ENCODE data around the gene SMDT1. TPM values are rescaled to one million over a fixed set of nuclear protein-coding genes. Genes with fewer than 3 reads are reported as not detected.

SMDT1 gene
- total and polyA plus RNA-seq, 10 donors: 13.6 to 171 (median 77.3) TPM

DNA sequence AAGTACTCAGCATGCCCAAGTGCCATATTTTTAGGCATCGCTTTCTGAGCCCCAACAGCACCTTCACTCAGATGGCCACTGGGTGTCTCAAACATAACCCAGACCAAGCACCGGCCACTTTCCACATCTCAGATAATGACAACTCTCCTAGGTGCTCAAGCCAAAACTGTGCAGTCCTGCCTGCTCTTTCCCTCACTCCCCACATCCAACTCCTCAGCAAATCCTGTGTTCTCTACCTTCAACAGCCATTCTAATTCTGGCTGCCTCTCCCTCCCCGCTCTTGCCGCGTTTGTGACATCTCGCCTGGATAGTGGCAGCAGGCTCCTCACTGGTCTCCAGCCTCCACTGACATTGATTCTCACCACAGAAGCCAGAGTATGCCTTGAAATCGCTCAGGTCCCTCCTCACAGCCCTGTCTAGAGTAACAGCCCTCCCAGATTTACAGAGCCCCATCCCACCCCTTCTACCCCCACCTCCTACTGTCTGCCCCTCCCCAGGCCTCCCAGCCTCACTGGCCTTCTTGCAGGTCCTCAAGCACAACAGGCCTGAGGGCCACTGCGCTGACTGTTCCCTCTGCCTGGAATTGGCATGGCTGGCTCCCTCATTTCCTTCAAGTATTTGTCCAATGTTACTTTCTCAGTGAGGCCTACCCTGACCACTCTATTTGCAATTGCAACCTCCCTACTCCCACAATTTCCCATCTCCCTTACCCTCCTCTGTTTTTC is 6.7 kb upstream of the SMDT1 start:
- peak; percentile 71 for DNase-seq
- TF ChIP-seq POLR2A (IDR thresholded peaks at IDR 0.05): no peak
- Histone ChIP-seq H3K27ac (peak overlapping the region in 1 of 8 donors; percentile 92), H3K36me3 (peaks cover 0 to 25% (median 6%) of the 10 kb centered on the region in 6 donors), H3K4me3 (no peak overlapping the region), H3K9me3 (no peaks in the 10 kb centered on the region), H3K27me3 (replicated peaks in 1 of 7) (no peaks in the 10 kb centered on the region), H3K4me1 (peaks cover 21 to 83% (median 53%) of the 10 kb centered on the region in 6 donors)
- WGBS, 5 donors: 83 to 97% (median 88%) methylated on average over 8 of the region's 8 CpGs
- intact Hi-C loops (cut with DNase I; ENCODE audit: low total_unique reads): no loop called here

DNA sequence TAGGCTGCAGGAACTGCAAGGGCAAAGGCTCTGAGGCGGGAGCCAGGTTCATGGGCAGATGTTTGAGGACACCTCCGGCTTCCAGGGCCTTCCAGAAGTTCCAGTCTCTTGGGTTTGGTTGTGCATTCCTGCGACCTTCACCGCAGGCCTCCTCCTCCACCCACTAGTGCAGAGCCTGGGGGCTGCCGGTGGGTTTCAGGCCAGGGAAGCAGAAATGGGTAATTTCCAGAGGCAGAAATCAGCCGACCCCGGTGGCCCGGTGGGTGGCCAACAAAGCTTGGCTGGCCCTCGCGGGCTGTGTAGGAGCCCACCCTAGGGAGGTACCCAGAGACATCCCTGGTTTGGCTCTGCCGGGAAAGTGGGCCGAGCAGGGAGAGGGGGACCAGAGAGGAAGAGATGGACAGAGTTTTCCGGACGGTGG is 5.9 kb upstream of the SMDT1 start:
- H3K4me1 ChIP-seq: peaks cover 23 to 85% (median 61%) of the 10 kb centered on the region in 6 donors
- intact Hi-C loops (cut with DNase I; ENCODE audit: low total_unique reads): no loop called here
- 51 to 79% (median 66%) methylated on average over 6 to 14 of the region's 14 CpGs for WGBS, 5 donors

GRCh38 chr22:42074132-42074811 is 5.2 kb upstream of the SMDT1 start, which contains the start of gene PHETA2:
PHETA2 (plus strand) TSS chr22:42074248; CDS start chr22:42077294, 3,046 bp downstream.
- no peaks in the 10 kb centered on the region for H3K27me3 ChIP-seq (replicated peaks in 1 of 7)
- DNase-seq: peak; percentile 87
- peak within 1 kb of the TSS; percentile 34 to 70 (median 48) for H3K4me3 ChIP-seq
- WGBS, 5 donors: 1 to 2% (median 1%) methylated on average over 47 to 55 of the region's 55 CpGs
- peak within 1 kb of the TSS; percentile 38 to 92 (median 86) for H3K27ac ChIP-seq
- intact Hi-C loops (cut with DNase I; ENCODE audit: low total_unique reads): no loop called here
- no peaks in the 10 kb centered on the region for H3K9me3 ChIP-seq
- TF ChIP-seq POLR2A (IDR thresholded peaks at IDR 0.05) (no peak), POLR2AphosphoS5 (IDR thresholded peaks at IDR 0.05) (peak; percentile 22 to 73 (median 54))
- TF ChIP-seq, protein P1, sequence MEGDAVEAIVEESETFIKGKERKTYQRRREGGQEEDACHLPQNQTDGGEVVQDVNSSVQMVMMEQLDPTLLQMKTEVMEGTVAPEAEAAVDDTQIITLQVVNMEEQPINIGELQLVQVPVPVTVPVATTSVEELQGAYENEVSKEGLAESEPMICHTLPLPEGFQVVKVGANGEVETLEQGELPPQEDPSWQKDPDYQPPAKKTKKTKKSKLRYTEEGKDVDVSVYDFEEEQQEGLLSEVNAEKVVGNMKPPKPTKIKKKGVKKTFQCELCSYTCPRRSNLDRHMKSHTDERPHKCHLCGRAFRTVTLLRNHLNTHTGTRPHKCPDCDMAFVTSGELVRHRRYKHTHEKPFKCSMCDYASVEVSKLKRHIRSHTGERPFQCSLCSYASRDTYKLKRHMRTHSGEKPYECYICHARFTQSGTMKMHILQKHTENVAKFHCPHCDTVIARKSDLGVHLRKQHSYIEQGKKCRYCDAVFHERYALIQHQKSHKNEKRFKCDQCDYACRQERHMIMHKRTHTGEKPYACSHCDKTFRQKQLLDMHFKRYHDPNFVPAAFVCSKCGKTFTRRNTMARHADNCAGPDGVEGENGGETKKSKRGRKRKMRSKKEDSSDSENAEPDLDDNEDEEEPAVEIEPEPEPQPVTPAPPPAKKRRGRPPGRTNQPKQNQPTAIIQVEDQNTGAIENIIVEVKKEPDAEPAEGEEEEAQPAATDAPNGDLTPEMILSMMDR (IDR thresholded peaks at IDR 0.05 in 8 of 11, conservative IDR thresholded peaks at IDR 0.05 in 3 of 11): peak; percentile 19 to 72 (median 45)
- H3K36me3 ChIP-seq: peaks cover 0 to 22% (median 0%) of the 10 kb centered on the region in 6 donors
- peaks cover 26 to 85% (median 63%) of the 10 kb centered on the region in 6 donors for H3K4me1 ChIP-seq

More for the DNA sequence above, 5.9 kb upstream of the SMDT1 start:
- Histone ChIP-seq H3K27me3 (replicated peaks in 1 of 7) (no peaks in the 10 kb centered on the region), H3K27ac (peak overlapping the region in 7 of 8 donors; percentile 71 to 92 (median 87)), H3K36me3 (peaks cover 0 to 22% (median 0%) of the 10 kb centered on the region in 6 donors), H3K4me3 (peak overlapping the region in 7 of 8 donors; percentile 44 to 70 (median 49)), H3K9me3 (no peaks in the 10 kb centered on the region)
- peak; percentile 78 for DNase-seq
- TF ChIP-seq POLR2A (IDR thresholded peaks at IDR 0.05): no peak
- TF ChIP-seq, protein P1 (IDR thresholded peaks at IDR 0.05 in 8 of 11, conservative IDR thresholded peaks at IDR 0.05 in 3 of 11): no peak
- TF ChIP-seq POLR2AphosphoS5 (IDR thresholded peaks at IDR 0.05): no peak

DNA sequence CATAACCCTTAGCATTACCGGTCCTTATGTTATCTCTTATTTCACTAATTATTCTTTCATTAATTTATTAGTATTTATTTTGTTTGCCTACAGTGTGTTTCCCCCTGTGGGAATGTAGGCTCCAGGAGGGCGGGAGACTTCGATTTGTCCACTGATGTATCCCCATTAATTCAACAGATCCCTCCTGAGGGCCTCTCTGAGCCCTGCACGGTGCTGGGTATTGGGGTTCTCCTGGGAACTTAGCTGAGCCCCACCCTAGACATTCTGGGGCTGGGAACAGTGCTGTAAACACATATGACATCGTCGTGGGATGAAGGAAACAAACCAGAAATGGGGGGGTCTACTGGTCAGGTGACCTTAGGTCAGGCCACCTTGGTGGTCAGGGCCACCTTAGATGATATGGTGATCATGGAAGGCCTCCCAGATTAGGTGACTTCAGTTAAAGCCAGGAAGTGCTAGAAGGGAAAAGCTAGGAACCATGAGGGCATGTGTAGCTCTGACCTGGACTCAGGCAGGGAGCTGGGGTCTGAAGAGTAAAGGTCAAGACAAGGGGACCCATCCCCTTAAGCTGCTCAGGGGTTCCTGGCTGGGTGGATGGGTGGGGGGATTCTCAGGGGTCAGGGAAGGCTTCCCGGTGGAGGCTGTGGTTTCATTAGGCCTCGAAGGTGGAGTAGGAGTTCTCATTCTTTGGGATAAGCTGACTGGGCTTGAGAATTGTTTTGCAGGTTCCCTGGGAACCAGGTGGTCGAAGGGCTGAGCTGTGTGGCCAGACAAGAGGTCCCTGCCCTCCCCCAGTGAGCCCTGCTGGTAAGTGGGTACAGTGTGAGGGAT is 4.4 kb upstream of the SMDT1 start:
- WGBS, 5 donors: 69 to 83% (median 78%) methylated on average over 9 of the region's 9 CpGs
- peaks cover 21 to 77% (median 58%) of the 10 kb centered on the region in 6 donors for H3K4me1 ChIP-seq
- H3K4me3 ChIP-seq: peak overlapping the region in 7 of 8 donors; percentile 34 to 70 (median 49)
- TF ChIP-seq, protein P1 (IDR thresholded peaks at IDR 0.05 in 8 of 11, conservative IDR thresholded peaks at IDR 0.05 in 3 of 11): no peak
- no peak for TF ChIP-seq POLR2A (IDR thresholded peaks at IDR 0.05)
- TF ChIP-seq POLR2AphosphoS5 (IDR thresholded peaks at IDR 0.05): no peak
- H3K27me3 ChIP-seq (replicated peaks in 1 of 7): no peaks in the 10 kb centered on the region
- peak; percentile 56 for DNase-seq
- H3K36me3 ChIP-seq: peaks cover 0 to 22% (median 0%) of the 10 kb centered on the region in 6 donors
- no peaks in the 10 kb centered on the region for H3K9me3 ChIP-seq
- intact Hi-C loops (cut with DNase I; ENCODE audit: low total_unique reads): no loop called here
- H3K27ac ChIP-seq: peak overlapping the region; percentile 38 to 92 (median 86)
